ENCODE measurements around the gene CCDC7.
"Not testable (repeated sequence)": the region's sequence is repeated elsewhere in the genome, so short reads cannot be mapped to it uniquely, and the experiment has no call there.

The CCDC7 gene

GRCh38 chr10:32461203-32461602 is 15.3 kb downstream of the CCDC7 start:
- FAIRE-seq (no peak), DNase-seq (ENCODE audit: insufficient read length) (no peak)
- TF ChIP-seq TAF1 (IDR thresholded peaks at IDR 0.05; ENCODE audit: borderline replicate concordance, low read depth, low read length): no peak
- no peak for TF ChIP-seq POLR2AphosphoS5 (IDR thresholded peaks at IDR 0.05; ENCODE audit: low read depth, low read length)
- no peak for TF ChIP-seq POLR2A (IDR thresholded peaks at IDR 0.05; ENCODE audit: low read depth, low read length)

GRCh38 chr10:32471232-32471631 is 25.3 kb downstream of the CCDC7 start:
- FAIRE-seq: no peak
- no peak for DNase-seq (ENCODE audit: insufficient read length)
- TF ChIP-seq TAF1 (IDR thresholded peaks at IDR 0.05; ENCODE audit: borderline replicate concordance, low read depth, low read length) (no peak), POLR2AphosphoS5 (IDR thresholded peaks at IDR 0.05; ENCODE audit: low read depth, low read length) (no peak), POLR2A (IDR thresholded peaks at IDR 0.05; ENCODE audit: low read depth, low read length) (no peak)

GRCh38 chr10:32477499-32477898 is 31.6 kb downstream of the CCDC7 start:
- FAIRE-seq (no peak), DNase-seq (ENCODE audit: insufficient read length) (no peak)
- no peak for TF ChIP-seq POLR2A (IDR thresholded peaks at IDR 0.05; ENCODE audit: low read depth, low read length)
- no peak for TF ChIP-seq TAF1 (IDR thresholded peaks at IDR 0.05; ENCODE audit: borderline replicate concordance, low read depth, low read length)
- no peak for TF ChIP-seq POLR2AphosphoS5 (IDR thresholded peaks at IDR 0.05; ENCODE audit: low read depth, low read length)

- no peak for DNase-seq (ENCODE audit: insufficient read length)
- no peak for FAIRE-seq
- TF ChIP-seq POLR2AphosphoS5 (IDR thresholded peaks at IDR 0.05; ENCODE audit: low read depth, low read length): no peak
- no peak for TF ChIP-seq TAF1 (IDR thresholded peaks at IDR 0.05; ENCODE audit: borderline replicate concordance, low read depth, low read length)
- no peak for TF ChIP-seq POLR2A (IDR thresholded peaks at IDR 0.05; ENCODE audit: low read depth, low read length)
Measured at GRCh38 chr10:32481606-32482005, 35.7 kb downstream of the CCDC7 start.

GRCh38 chr10:32483019-32483502 is 37.1 kb downstream of the CCDC7 start:
- DNase-seq (ENCODE audit: insufficient read length); FAIRE-seq: not testable (repeated sequence)

- FAIRE-seq; DNase-seq (ENCODE audit: insufficient read length): not testable (repeated sequence)
Measured at GRCh38 chr10:32488038-32488437, 42.1 kb downstream of the CCDC7 start.

- no peak for FAIRE-seq
- no peak for DNase-seq (ENCODE audit: insufficient read length)
- no peak for TF ChIP-seq POLR2AphosphoS5 (IDR thresholded peaks at IDR 0.05; ENCODE audit: low read depth, low read length)
- TF ChIP-seq POLR2A (IDR thresholded peaks at IDR 0.05; ENCODE audit: low read depth, low read length): no peak
- no peak for TF ChIP-seq TAF1 (IDR thresholded peaks at IDR 0.05; ENCODE audit: borderline replicate concordance, low read depth, low read length)
Measured at GRCh38 chr10:32489158-32489557, 43.2 kb downstream of the CCDC7 start.

GRCh38 chr10:32489901-32490300 is 44.0 kb downstream of the CCDC7 start:
- no peak for DNase-seq (ENCODE audit: insufficient read length)
- no peak for FAIRE-seq
- TF ChIP-seq POLR2AphosphoS5 (IDR thresholded peaks at IDR 0.05; ENCODE audit: low read depth, low read length) (no peak), POLR2A (IDR thresholded peaks at IDR 0.05; ENCODE audit: low read depth, low read length) (no peak), TAF1 (IDR thresholded peaks at IDR 0.05; ENCODE audit: borderline replicate concordance, low read depth, low read length) (no peak)

GRCh38 chr10:32494562-32494961 is 48.6 kb downstream of the CCDC7 start:
- DNase-seq (ENCODE audit: insufficient read length); FAIRE-seq: not testable (repeated sequence)

GRCh38 chr10:32500136-32500535 is 54.2 kb downstream of the CCDC7 start:
- not testable (repeated sequence) for FAIRE-seq

GRCh38 chr10:32501906-32502305 is 56.0 kb downstream of the CCDC7 start:
- no peak for DNase-seq (ENCODE audit: insufficient read length)
- no peak for FAIRE-seq

More at GRCh38 chr10:32500136-32500535, 54.2 kb downstream of the CCDC7 start:
- DNase-seq (ENCODE audit: insufficient read length): not testable (repeated sequence)

GRCh38 chr10:32505762-32506420 is 60.0 kb downstream of the CCDC7 start:
- not testable (repeated sequence) for DNase-seq (ENCODE audit: insufficient read length); FAIRE-seq

More at GRCh38 chr10:32501906-32502305, 56.0 kb downstream of the CCDC7 start:
- TF ChIP-seq POLR2A (IDR thresholded peaks at IDR 0.05; ENCODE audit: low read depth, low read length) (no peak), POLR2AphosphoS5 (IDR thresholded peaks at IDR 0.05; ENCODE audit: low read depth, low read length) (no peak), TAF1 (IDR thresholded peaks at IDR 0.05; ENCODE audit: borderline replicate concordance, low read depth, low read length) (no peak)

- no peak for FAIRE-seq
- DNase-seq (ENCODE audit: insufficient read length): no peak
- TF ChIP-seq TAF1 (IDR thresholded peaks at IDR 0.05; ENCODE audit: borderline replicate concordance, low read depth, low read length) (no peak), POLR2A (IDR thresholded peaks at IDR 0.05; ENCODE audit: low read depth, low read length) (no peak), POLR2AphosphoS5 (IDR thresholded peaks at IDR 0.05; ENCODE audit: low read depth, low read length) (no peak)
Measured at GRCh38 chr10:32511599-32511998, 65.7 kb downstream of the CCDC7 start.

Measured in GM12892 (cell line).